ENCODE data around the gene TTI1.
A peak's percentile ranks its signal among the peaks of the same experiment; 100 is the strongest.

TTI1 gene

GRCh38 chr20:38033330-38034107, at the start of gene TTI1, which contains the start of gene RPRD1B:
Gene TTI1 (minus strand): TSS chr20:38033456. CDS start chr20:38013816, 19,640 bp downstream.
Gene RPRD1B (plus strand): TSS chr20:38033746. CDS start chr20:38033948, 202 bp downstream.
- DNase-seq = peak; percentile 96

GRCh38 chr20:38082894-38083293, 49.6 kb upstream of the TTI1 start:
- no peak for DNase-seq

- DNase-seq = no peak
Measured at GRCh38 chr20:38081575-38081974, 48.3 kb upstream of the TTI1 start.

GRCh38 chr20:38079353-38079752, 46.1 kb upstream of the TTI1 start:
- DNase-seq = no peak

- DNase-seq = no peak
Measured at GRCh38 chr20:38078084-38078483, 44.8 kb upstream of the TTI1 start.

GRCh38 chr20:38076548-38076947, 43.3 kb upstream of the TTI1 start:
- DNase-seq = no peak

- no peak for DNase-seq
Measured at GRCh38 chr20:38075161-38075998, 42.1 kb upstream of the TTI1 start.

GRCh38 chr20:38073307-38074071, 40.2 kb upstream of the TTI1 start:
- no peak for DNase-seq

- no peak for DNase-seq
Measured at GRCh38 chr20:38072898-38073297, 39.6 kb upstream of the TTI1 start.

GRCh38 chr20:38067717-38068365, 34.6 kb upstream of the TTI1 start:
- no peak for DNase-seq

- DNase-seq = no peak
Measured at GRCh38 chr20:38066969-38067716, 33.9 kb upstream of the TTI1 start.

GRCh38 chr20:38065764-38066375, 32.6 kb upstream of the TTI1 start:
- no peak for DNase-seq

- DNase-seq = no peak
Measured at GRCh38 chr20:38063911-38064530, 30.8 kb upstream of the TTI1 start.

- no peak for DNase-seq
Measured at GRCh38 chr20:38062890-38063289, 29.6 kb upstream of the TTI1 start.

GRCh38 chr20:38061109-38061508, 27.9 kb upstream of the TTI1 start:
- no peak for DNase-seq

- DNase-seq = no peak
Measured at GRCh38 chr20:38060536-38060935, 27.3 kb upstream of the TTI1 start.

GRCh38 chr20:38059832-38060231, 26.6 kb upstream of the TTI1 start:
- no peak for DNase-seq

- peak; percentile 88 for DNase-seq
Measured at GRCh38 chr20:38057351-38057972, 24.2 kb upstream of the TTI1 start.

- DNase-seq = no peak
Measured at GRCh38 chr20:38055848-38056247, 22.6 kb upstream of the TTI1 start.

GRCh38 chr20:38055294-38055693, 22.0 kb upstream of the TTI1 start:
- no peak for DNase-seq

All from activated CD8-positive, alpha-beta memory T cell treated with anti-CD3 and anti-CD28 coated beads for 24 hours (primary cell).